SU-DHL-6 (cell line): ENCODE data around the gene CTNND2.

Experiments used
- CTCF ChIP-seq: fragments of 200-600 bp; sonication (generic); IDR thresholded peaks from one replicate; pipeline ENCODE4 v1.5.1; 2017; ENCODE audit warnings: antibody characterized with exemption, mild to moderate bottlenecking, low read length, moderate library complexity; ENCODE audit not compliant: insufficient read depth, poor library complexity, severe bottlenecking
- EZH2phosphoT487 ChIP-seq: fragments of 200-600 bp; sonication (generic), shearing (Covaris generic); conservative IDR thresholded peaks from 2 replicates; pipeline ENCODE4 v1.6.1; 2018; ENCODE audit warnings: mild to moderate bottlenecking, antibody characterized with exemption, low read length, moderate library complexity, mixed read lengths

GRCh38 chr5:11146171-11146570, 758.1 kb downstream of the CTNND2 start:
- no peak for TF ChIP-seq CTCF
- no peak for TF ChIP-seq EZH2phosphoT487
